GM12873 (cell line): ENCODE results near the gene LTN1.

Experiments
- TF ChIP-seq, protein P1 (sequence below): IDR thresholded peaks from 2 replicates; pipeline ENCODE4 v1.5.1; 2012; ENCODE audit warnings: low read depth, mild to moderate bottlenecking, moderate library complexity, low read length, control low read depth; ENCODE audit not compliant: insufficient read depth; ENCODE audit errors: missing control alignments

LTN1 gene

DNA sequence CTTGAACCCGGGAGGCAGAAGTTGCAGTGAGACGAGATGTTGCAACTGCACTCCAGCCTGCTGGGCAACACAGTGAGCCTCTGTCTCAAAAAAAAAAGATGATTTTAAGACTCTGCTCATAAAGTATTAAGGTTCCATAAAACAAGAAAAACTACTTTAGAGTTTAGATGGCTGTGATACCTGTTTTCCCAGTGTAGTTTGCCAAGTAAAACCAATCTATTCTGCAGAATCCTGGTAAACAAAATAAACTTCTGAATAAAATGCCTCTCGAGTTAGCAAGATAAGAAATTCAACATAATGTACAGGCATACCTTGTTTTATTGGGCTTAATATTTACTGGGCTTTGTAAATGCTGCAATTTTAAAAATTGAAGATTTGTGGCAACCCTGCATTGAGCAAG is 30.8 kb downstream of the LTN1 start:
- TF ChIP-seq, protein P1, sequence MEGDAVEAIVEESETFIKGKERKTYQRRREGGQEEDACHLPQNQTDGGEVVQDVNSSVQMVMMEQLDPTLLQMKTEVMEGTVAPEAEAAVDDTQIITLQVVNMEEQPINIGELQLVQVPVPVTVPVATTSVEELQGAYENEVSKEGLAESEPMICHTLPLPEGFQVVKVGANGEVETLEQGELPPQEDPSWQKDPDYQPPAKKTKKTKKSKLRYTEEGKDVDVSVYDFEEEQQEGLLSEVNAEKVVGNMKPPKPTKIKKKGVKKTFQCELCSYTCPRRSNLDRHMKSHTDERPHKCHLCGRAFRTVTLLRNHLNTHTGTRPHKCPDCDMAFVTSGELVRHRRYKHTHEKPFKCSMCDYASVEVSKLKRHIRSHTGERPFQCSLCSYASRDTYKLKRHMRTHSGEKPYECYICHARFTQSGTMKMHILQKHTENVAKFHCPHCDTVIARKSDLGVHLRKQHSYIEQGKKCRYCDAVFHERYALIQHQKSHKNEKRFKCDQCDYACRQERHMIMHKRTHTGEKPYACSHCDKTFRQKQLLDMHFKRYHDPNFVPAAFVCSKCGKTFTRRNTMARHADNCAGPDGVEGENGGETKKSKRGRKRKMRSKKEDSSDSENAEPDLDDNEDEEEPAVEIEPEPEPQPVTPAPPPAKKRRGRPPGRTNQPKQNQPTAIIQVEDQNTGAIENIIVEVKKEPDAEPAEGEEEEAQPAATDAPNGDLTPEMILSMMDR, result no peak

- TF ChIP-seq, protein P1, result no peak
These were observed 32.4 kb downstream of the LTN1 start for GRCh38 chr21:28960245-28960644.

GRCh38 chr21:28959367-28960099 is 33.1 kb downstream of the LTN1 start:
- TF ChIP-seq, protein P1, result no peak

- TF ChIP-seq, protein P1, result no peak
These were observed 39.4 kb downstream of the LTN1 start for GRCh38 chr21:28953247-28953646.

- TF ChIP-seq, protein P1, result no peak
These were observed 40.0 kb downstream of the LTN1 start for GRCh38 chr21:28952686-28953085.

DNA sequence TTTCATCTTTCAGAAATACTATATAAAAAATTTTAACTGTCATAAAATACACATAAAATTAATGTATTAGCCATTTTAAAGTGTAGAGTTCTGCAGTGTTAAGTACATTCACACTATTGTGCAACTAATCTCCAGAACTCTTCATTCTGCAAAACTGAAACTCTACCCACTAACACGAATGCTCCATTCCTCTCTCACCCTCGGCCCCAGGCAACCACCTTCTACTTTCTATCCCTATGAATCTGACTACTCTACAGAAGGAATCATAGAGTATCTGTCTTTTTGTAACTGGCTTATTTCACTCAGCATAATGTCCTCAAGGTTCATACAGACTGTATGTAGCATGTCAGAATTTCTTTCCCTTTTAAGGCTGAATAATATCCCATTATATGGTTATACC is 43.4 kb downstream of the LTN1 start:
- TF ChIP-seq, protein P1, result no peak

DNA sequence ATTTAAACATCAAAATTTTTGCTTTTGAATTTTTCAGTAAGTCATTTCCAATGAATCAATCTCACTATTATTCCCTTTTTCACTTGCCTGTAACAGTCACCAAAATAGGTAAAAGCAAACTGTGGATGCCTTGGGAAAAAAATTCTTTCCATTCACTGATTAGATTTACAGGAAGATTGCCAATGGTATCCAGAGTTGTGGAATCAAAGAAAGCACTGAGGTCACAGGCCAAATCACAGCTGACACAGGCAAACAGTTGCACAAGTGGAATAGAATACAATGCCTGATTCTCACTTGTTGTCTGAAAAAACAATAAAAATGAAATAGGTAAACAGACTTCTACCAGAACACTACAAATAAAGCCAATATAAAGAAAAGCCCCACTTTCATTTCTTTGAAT is 48.4 kb downstream of the LTN1 start:
- TF ChIP-seq, protein P1, result no peak
